Esophagus squamous epithelium (tissue), 4 donors: ENCODE measurements around the gene DGLUCY.

Experiments
- POLR2A ChIP-seq, 4 donors: fragments of 450-650 bp; IDR thresholded peaks; one replicate each; pipeline ENCODE4 v1.6.1; 2017; ENCODE audit warnings: antibody characterized with exemption in 4 of 4, mild to moderate bottlenecking in 4 of 4, moderate library complexity in 3 of 4
- TF ChIP-seq, protein P1 (sequence below), 6 experiments: fragments of 450-650 bp in 4 of 6; fragments of 200-600 bp in 2 of 6; sonication (generic) in 2 of 6; IDR thresholded peaks; one replicate each; pipeline ENCODE4 v1.5.1; 2016 to 2019; ENCODE audit warnings: antibody characterized with exemption in 6 of 6, mild to moderate bottlenecking in 4 of 6, moderate library complexity in 4 of 6

DNA sequence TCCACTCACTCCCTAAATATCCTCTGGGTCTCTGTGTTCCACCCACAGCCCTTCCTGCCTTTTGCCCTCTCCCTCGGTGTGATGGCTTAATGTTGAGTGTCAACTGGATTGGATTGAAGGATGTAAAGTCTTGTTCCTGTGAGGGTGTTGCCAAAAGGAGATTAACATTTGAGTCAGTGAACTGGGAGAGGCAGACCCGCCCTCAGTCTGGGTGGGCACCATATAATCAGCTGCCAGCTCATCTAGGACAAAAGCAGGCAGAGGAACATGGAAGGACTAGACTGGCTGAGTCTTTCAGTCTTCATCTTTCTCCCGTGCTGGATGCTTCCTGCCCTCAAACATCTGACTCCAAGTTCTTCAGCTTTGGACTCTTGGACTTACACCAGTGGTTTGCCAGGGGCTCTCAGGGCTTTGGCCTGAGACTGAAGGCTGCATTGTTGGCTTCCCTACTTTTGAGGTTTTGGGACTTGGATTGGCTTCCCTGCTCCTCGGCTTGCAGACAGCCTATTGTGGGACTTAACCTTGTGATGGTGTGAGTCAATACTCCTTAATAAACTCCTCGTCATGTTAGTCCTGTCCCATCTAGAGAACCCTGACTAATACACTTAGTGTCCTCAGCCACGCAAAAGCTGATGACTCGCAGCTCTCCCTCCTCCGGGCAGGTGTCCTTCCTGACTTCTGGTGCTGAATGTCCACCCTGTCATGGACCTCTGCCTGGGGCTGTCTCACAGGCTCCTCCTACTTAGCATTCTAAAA is 5.9 kb downstream of the DGLUCY start:
- TF ChIP-seq, protein P1, sequence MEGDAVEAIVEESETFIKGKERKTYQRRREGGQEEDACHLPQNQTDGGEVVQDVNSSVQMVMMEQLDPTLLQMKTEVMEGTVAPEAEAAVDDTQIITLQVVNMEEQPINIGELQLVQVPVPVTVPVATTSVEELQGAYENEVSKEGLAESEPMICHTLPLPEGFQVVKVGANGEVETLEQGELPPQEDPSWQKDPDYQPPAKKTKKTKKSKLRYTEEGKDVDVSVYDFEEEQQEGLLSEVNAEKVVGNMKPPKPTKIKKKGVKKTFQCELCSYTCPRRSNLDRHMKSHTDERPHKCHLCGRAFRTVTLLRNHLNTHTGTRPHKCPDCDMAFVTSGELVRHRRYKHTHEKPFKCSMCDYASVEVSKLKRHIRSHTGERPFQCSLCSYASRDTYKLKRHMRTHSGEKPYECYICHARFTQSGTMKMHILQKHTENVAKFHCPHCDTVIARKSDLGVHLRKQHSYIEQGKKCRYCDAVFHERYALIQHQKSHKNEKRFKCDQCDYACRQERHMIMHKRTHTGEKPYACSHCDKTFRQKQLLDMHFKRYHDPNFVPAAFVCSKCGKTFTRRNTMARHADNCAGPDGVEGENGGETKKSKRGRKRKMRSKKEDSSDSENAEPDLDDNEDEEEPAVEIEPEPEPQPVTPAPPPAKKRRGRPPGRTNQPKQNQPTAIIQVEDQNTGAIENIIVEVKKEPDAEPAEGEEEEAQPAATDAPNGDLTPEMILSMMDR (IDR thresholded peaks at IDR 0.05), result no peak
- TF ChIP-seq POLR2A (IDR thresholded peaks at IDR 0.05), result peak in 1 of 4 donors; percentile 5
